SK-N-SH (cell line): ENCODE data around the gene USP40. TPM values are rescaled to one million over a fixed set of nuclear protein-coding genes. Genes with fewer than 3 reads are reported as not detected.

Experiments
- CTCF ChIA-PET: fragments of 300-600, 350-600 bp; formaldehyde crosslinking; extraction: SDS; loops from one replicate; lab custom pipeline; 2021; lab: Yijun Ruan, JAX
- POLR2A ChIA-PET: fragments of 350-600 bp; sonication (Branson Sonifier 250); formaldehyde crosslinking; extraction: SDS; loops from one replicate; lab custom pipeline; 2020; ENCODE audit warnings: antibody characterized with exemption, inconsistent platforms; lab: Yijun Ruan, JAX
- DNase-seq: peaks from one replicate; pipeline ENCODE4 v3.0.0; 2012
- H2AFZ ChIP-seq: fragments of 200-600 bp; sonication (generic); 2 replicates; pipeline ENCODE4 v1.8.1; 2016; ENCODE audit warnings: antibody characterized with exemption, mild to moderate bottlenecking, low read depth
- H3F3A ChIP-seq: fragments of 200-600 bp; sonication (generic); replicated peaks from 2 replicates; pipeline ENCODE3; 2016; ENCODE audit warnings: antibody characterized with exemption, mild to moderate bottlenecking; ENCODE audit not compliant: insufficient read depth
- H3K27ac ChIP-seq, 2 experiments: fragments of 200-500 bp in 1 of 2; fragments of 200-600 bp in 1 of 2; sonication (Bioruptor generic) in 1 of 2; sonication (generic), shearing (Covaris generic) in 1 of 2; 2 replicates each; pipeline versions ENCODE4 v1.5.1 to v1.6.1; 2014 to 2016; ENCODE audit warnings: low read depth in 2 of 2, inconsistent platforms in 1 of 2, low read length in 1 of 2, mild to moderate bottlenecking in 1 of 2, mixed read lengths in 1 of 2
- H3K27me3 ChIP-seq: fragments of 200-600 bp; sonication (generic), shearing (Covaris generic); 2 replicates; pipeline ENCODE4 v1.6.1; 2016; ENCODE audit warnings: mixed run types; ENCODE audit not compliant: insufficient read depth
- H3K36me3 ChIP-seq, 2 experiments: fragments of 200-500 bp in 1 of 2; fragments of 200-600 bp in 1 of 2; sonication (Bioruptor generic) in 1 of 2; sonication (generic) in 1 of 2; replicated peaks in 1 of 2; 2 replicates each; pipeline versions ENCODE3 to v1.5.1; 2014 to 2016; ENCODE audit warnings: low read length in 1 of 2, mild to moderate bottlenecking in 1 of 2; ENCODE audit not compliant: insufficient read depth in 2 of 2, control insufficient read depth in 1 of 2
- H3K4me1 ChIP-seq, 2 experiments: fragments of 200-500 bp in 1 of 2; fragments of 200-600 bp in 1 of 2; sonication (Bioruptor generic) in 1 of 2; sonication (generic), shearing (Covaris generic) in 1 of 2; 2 replicates each; pipeline versions ENCODE4 v1.5.1 to v1.6.1; 2014 to 2016; ENCODE audit warnings: low read depth in 1 of 2, low read length in 1 of 2, mixed run types in 1 of 2; ENCODE audit not compliant: insufficient read depth in 2 of 2, control insufficient read depth in 1 of 2
- H3K4me2 ChIP-seq: fragments of 200-600 bp; sonication (generic), shearing (Covaris generic); 2 replicates; pipeline ENCODE4 v1.6.1; 2017; ENCODE audit warnings: mixed run types
- H3K4me3 ChIP-seq, 2 experiments: fragments of 200-500 bp in 1 of 2; fragments of 200-600 bp in 1 of 2; sonication (Bioruptor generic) in 1 of 2; sonication (generic), shearing (Covaris generic) in 1 of 2; 2 replicates each; pipeline versions ENCODE4 v1.5.1 to v1.8.1; 2014 to 2016; ENCODE audit warnings: low read depth in 2 of 2, inconsistent platforms in 1 of 2, low read length in 1 of 2, mild to moderate bottlenecking in 1 of 2, mixed read lengths in 1 of 2, moderate library complexity in 1 of 2
- H3K79me2 ChIP-seq: fragments of 200-600 bp; sonication (generic); 2 replicates; pipeline ENCODE4 v1.8.1; 2017; ENCODE audit warnings: mild to moderate bottlenecking; ENCODE audit not compliant: insufficient read depth
- H3K9ac ChIP-seq: fragments of 200-600 bp; sonication (generic); 2 replicates; pipeline ENCODE4 v1.6.1; 2017; ENCODE audit warnings: mixed run types
- H3K9me2 ChIP-seq: fragments of 200-600 bp; sonication (generic); 2 replicates; pipeline ENCODE4 v1.6.1; 2017; ENCODE audit warnings: mixed run types
- H3K9me3 ChIP-seq: fragments of 200-600 bp; sonication (generic); 2 replicates; pipeline ENCODE4 v1.6.1; 2017; ENCODE audit warnings: mixed run types, mild to moderate bottlenecking, moderate library complexity
- H4K20me1 ChIP-seq: fragments of 200-600 bp; sonication (generic); 2 replicates; pipeline ENCODE4 v1.6.1; 2017; ENCODE audit warnings: mild to moderate bottlenecking, mixed run types; ENCODE audit not compliant: insufficient read depth
- CHD2 ChIP-seq: fragments of 150-350 bp; IDR thresholded peaks from 2 replicates; pipeline ENCODE4 v1.6.1; 2018; ENCODE audit warnings: low read length; ENCODE audit not compliant: partially characterized antibody
- MAX ChIP-seq: IDR thresholded peaks from 2 replicates; pipeline ENCODE4 v1.4.0; 2012; ENCODE audit warnings: low read depth
- RXRA ChIP-seq: IDR thresholded peaks from 2 replicates; pipeline ENCODE4 v1.4.0; 2012; ENCODE audit warnings: low read depth, mild to moderate bottlenecking, borderline replicate concordance
- TEAD4 ChIP-seq: IDR thresholded peaks from 2 replicates; pipeline ENCODE4 v1.4.0; 2012; ENCODE audit warnings: mild to moderate bottlenecking, borderline replicate concordance; ENCODE audit not compliant: insufficient read depth
- ZBTB33 ChIP-seq: IDR thresholded peaks from 2 replicates; pipeline ENCODE4 v1.4.0; 2012; ENCODE audit warnings: low read depth, borderline replicate concordance
- WGBS: methylation state at CpG from one replicate; pipeline ENCODE4 v1.1.6; 2017; ENCODE audit warnings: low lambda C conversion rate; 5-methylcytosine and 5-hydroxymethylcytosine counted together
- polyA plus RNA-seq, 3 experiments: library from polyadenylated mRNA; depleted of rRNA; stranded (reverse); fragments of >200 nt; gene quantifications; 2 replicates each; pipeline ENCODE4 v1.2.3, GENCODE V29; 2012

USP40 gene
- polyA plus RNA-seq, 1 of the 3 experiments (the other 2 are of a cell fraction) = 37.0 TPM

- no peak for TF ChIP-seq ZBTB33
These were observed 129.1 kb downstream of the USP40 start (continued) for GRCh38 chr2:233437439-233437955.

- CTCF ChIA-PET = interaction anchor here (1.6 to 2.6 kb wide), 2 partner anchors 11 to 275 kb away, joined by 3 to 10 read pairs; no protein-coding TSS in a partner anchor
These were observed 129.7 kb downstream of the USP40 start for GRCh38 chr2:233436691-233437438.

GRCh38 chr2:233436191-233436581 is 130.4 kb downstream of the USP40 start:
- H3K27ac ChIP-seq = no peak overlapping the region
- POLR2A ChIA-PET = no interaction called here
- H3F3A ChIP-seq = no peaks in the 10 kb centered on the region
- H3K9ac ChIP-seq = no peak overlapping the region
- DNase-seq = no peak
- CTCF ChIA-PET = interaction anchor here (1.6 to 2.6 kb wide), 2 partner anchors 12 to 275 kb away, joined by 3 to 10 read pairs; no protein-coding TSS in a partner anchor
- H3K36me3 ChIP-seq = peaks cover 0 to 30% of the 10 kb centered on the region in 2 experiments
- H3K4me1 ChIP-seq = no peaks in the 10 kb centered on the region
- H3K4me3 ChIP-seq = no peak overlapping the region
- no peaks in the 10 kb centered on the region for H3K9me3 ChIP-seq
- H3K4me2 ChIP-seq = no peak overlapping the region
- no peak for TF ChIP-seq TEAD4
- no peaks in the 10 kb centered on the region for H4K20me1 ChIP-seq
- 94% methylated on average over 11 of the region's 15 CpGs for WGBS
- H3K27me3 ChIP-seq = no peaks in the 10 kb centered on the region
- H3K9me2 ChIP-seq = no peaks in the 10 kb centered on the region
- no peak overlapping the region for H2AFZ ChIP-seq
- H3K79me2 ChIP-seq = peaks cover 33% of the 10 kb centered on the region

More at GRCh38 chr2:233436691-233437438, 129.7 kb downstream of the USP40 start:
- H3K9me2 ChIP-seq = no peaks in the 10 kb centered on the region
- H3K36me3 ChIP-seq = peaks cover 0 to 30% of the 10 kb centered on the region in 2 experiments
- H3F3A ChIP-seq = no peaks in the 10 kb centered on the region
- H3K27me3 ChIP-seq = no peaks in the 10 kb centered on the region
- H3K9ac ChIP-seq = no peak overlapping the region
- no peak overlapping the region for H3K27ac ChIP-seq
- H3K4me1 ChIP-seq = no peaks in the 10 kb centered on the region
- no peak overlapping the region for H3K4me3 ChIP-seq
- 97% methylated on average over 8 of the region's 17 CpGs for WGBS
- H2AFZ ChIP-seq = no peak overlapping the region
- DNase-seq = no peak
- POLR2A ChIA-PET = no interaction called here
- H4K20me1 ChIP-seq = no peaks in the 10 kb centered on the region
- H3K79me2 ChIP-seq = peaks cover 26% of the 10 kb centered on the region
- no peak overlapping the region for H3K4me2 ChIP-seq
- H3K9me3 ChIP-seq = no peaks in the 10 kb centered on the region
- no peak for TF ChIP-seq RXRA
- no peak for TF ChIP-seq MAX
- TF ChIP-seq CHD2 = no peak
- no peak for TF ChIP-seq TEAD4
